H1 (cell line): ENCODE data around the gene SPPL2A. TPM values are rescaled to one million over a fixed set of nuclear protein-coding genes. Genes with fewer than 3 reads are reported as not detected.

Source experiments
- ATF2 ChIP-seq: IDR thresholded peaks from 2 replicates; pipeline ENCODE4 v1.6.1; 2012; ENCODE audit warnings: low read length, inconsistent platforms
- ATF3 ChIP-seq: IDR thresholded peaks from 2 replicates; pipeline ENCODE4 v1.6.1; 2011; ENCODE audit warnings: low read depth, mild to moderate bottlenecking, low read length; ENCODE audit not compliant: insufficient read depth
- CHD1 ChIP-seq: IDR thresholded peaks from 2 replicates; pipeline ENCODE4 v1.6.1; 2012; ENCODE audit warnings: low read depth, low read length, improper control_type of control experiment
- CHD2 ChIP-seq: IDR thresholded peaks from 2 replicates; pipeline ENCODE4 v1.6.1; 2012; ENCODE audit warnings: low read length, improper control_type of control experiment
- HDAC2 ChIP-seq, 2 experiments: fragments of 300-600 bp in 1 of 2; sonication (generic) in 1 of 2; IDR thresholded peaks; 2 replicates each; pipeline ENCODE4 v1.6.1; 2011 to 2012; ENCODE audit warnings: low read depth in 2 of 2, low read length in 2 of 2, mild to moderate bottlenecking in 2 of 2, moderate library complexity in 2 of 2, borderline replicate concordance in 1 of 2, inconsistent platforms in 1 of 2
- JUND ChIP-seq: IDR thresholded peaks from 2 replicates; pipeline ENCODE4 v1.6.1; 2011; ENCODE audit warnings: mild to moderate bottlenecking, improper control_type of control experiment, low read length
- KDM1A ChIP-seq: fragments of 200-600, 300-600 bp; sonication (generic); IDR thresholded peaks from 2 replicates; pipeline ENCODE4 v1.7.1; 2016; ENCODE audit warnings: mild to moderate bottlenecking, low read length, borderline replicate concordance
- MAFK ChIP-seq: IDR thresholded peaks from 2 replicates; pipeline ENCODE4 v1.6.1; 2012; ENCODE audit warnings: low read depth, mild to moderate bottlenecking, improper control_type of control experiment, low read length
- POLR2AphosphoS5 ChIP-seq: IDR thresholded peaks from 2 replicates; pipeline ENCODE4 v1.6.1; 2011; ENCODE audit warnings: low read depth, low read length
- RFX5 ChIP-seq: IDR thresholded peaks from 2 replicates; pipeline ENCODE4 v1.6.1; 2011; ENCODE audit warnings: low read depth, low read length, improper control_type of control experiment, borderline replicate concordance
- RNF2 ChIP-seq: fragments of 200-900, 300-1000 bp; sonication (generic); IDR thresholded peaks from 2 replicates; pipeline ENCODE4 v1.7.1; 2016; ENCODE audit warnings: borderline replicate concordance, low read depth, mild to moderate bottlenecking, antibody characterized with exemption, low read length; ENCODE audit not compliant: poor library complexity, severe bottlenecking; ENCODE audit errors: missing control alignments
- RXRA ChIP-seq: IDR thresholded peaks from 2 replicates; pipeline ENCODE4 v1.6.1; 2011; ENCODE audit warnings: low read depth, mild to moderate bottlenecking, low read length, moderate library complexity; ENCODE audit not compliant: insufficient read depth
- SIN3A ChIP-seq, 2 experiments: IDR thresholded peaks in 1 of 2; conservative IDR thresholded peaks in 1 of 2; 2 replicates each; pipeline ENCODE4 v1.6.1; 2011 to 2012; ENCODE audit warnings: low read length in 2 of 2, improper control_type of control experiment in 1 of 2, low read depth in 1 of 2, mild to moderate bottlenecking in 1 of 2
- SIRT6 ChIP-seq: IDR thresholded peaks from one replicate; pipeline ENCODE4 v1.7.1; 2012; ENCODE audit warnings: low read length, inconsistent platforms
- SP4 ChIP-seq: IDR thresholded peaks from 2 replicates; pipeline ENCODE4 v1.6.1; 2012; ENCODE audit warnings: low read length, inconsistent platforms
- TEAD4 ChIP-seq: IDR thresholded peaks from 2 replicates; pipeline ENCODE4 v1.6.1; 2012; ENCODE audit warnings: low read depth, low read length, inconsistent platforms, mixed read lengths
- USF2 ChIP-seq: IDR thresholded peaks from 2 replicates; pipeline ENCODE4 v1.6.1; 2011; ENCODE audit warnings: low read length, improper control_type of control experiment
- ZNF274 ChIP-seq: IDR thresholded peaks from 2 replicates; pipeline ENCODE4 v1.7.0; 2012; ENCODE audit warnings: low read length, borderline replicate concordance; ENCODE audit errors: extremely low read depth
- polyA plus RNA-seq, 7 experiments: library from polyadenylated mRNA; depleted of rRNA in 3 of 7; stranded (reverse) in 5 of 7; unstranded in 2 of 7; fragments of >200 nt in 5 of 7; fragments of 200-250 nt in 2 of 7; gene quantifications; 1 replicate in 5 of 7; 2 replicates in 1 of 7; 4 replicates in 1 of 7; pipeline versions ENCODE4 v1.2.1 to v1.2.3, GENCODE V29; 2011 to 2013; ENCODE audit warnings: missing spikeins in 2 of 7, mixed read lengths in 2 of 7
- total RNA-seq: library from RNA; stranded (reverse); fragmentation: NEBNext Ultra II Directional; extraction: Animal tissue kit (Norgen Biotek cat#: 25700); gene quantifications from 2 replicates; pipeline ENCODE4 v1.2.1, GENCODE V29; 2021
- TF ChIP-seq, protein P1 (sequence below): IDR thresholded peaks from 2 replicates; pipeline ENCODE4 v1.6.1; 2012; ENCODE audit warnings: inconsistent platforms

The SPPL2A gene
- total and polyA plus RNA-seq, 2 of the 8 experiments (the other 6 are each of a cell fraction or from before 2014, with no cell fraction given): 15.6 to 52.9 TPM

- no peak for TF ChIP-seq ATF2
- TF ChIP-seq ZNF274: no peak
- TF ChIP-seq ATF3: peak; percentile 93; the same call in 1 of the 2 replicates
- TF ChIP-seq, protein P1, sequence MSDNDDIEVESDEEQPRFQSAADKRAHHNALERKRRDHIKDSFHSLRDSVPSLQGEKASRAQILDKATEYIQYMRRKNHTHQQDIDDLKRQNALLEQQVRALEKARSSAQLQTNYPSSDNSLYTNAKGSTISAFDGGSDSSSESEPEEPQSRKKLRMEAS: peak; percentile 92
- no peak for TF ChIP-seq TEAD4
- TF ChIP-seq USF2: peak; percentile 91
- no peak; a peak in 1 of 4 replicates for TF ChIP-seq HDAC2 (IDR thresholded peaks at IDR 0.05; ENCODE audit: borderline replicate concordance in 1 of 2, low read depth in 2 of 2, low read length in 2 of 2)
- TF ChIP-seq SIN3A (conservative IDR thresholded peaks at IDR 0.05 in 1 of 2, IDR thresholded peaks at IDR 0.05 in 1 of 2; ENCODE audit: low read depth in 1 of 2, low read length in 2 of 2): peak; percentile 54 to 71; a peak in 1 of 4 replicates
- TF ChIP-seq CHD2: no peak
- TF ChIP-seq RXRA: no peak
- TF ChIP-seq CHD1: no peak
- TF ChIP-seq KDM1A: no peak
- no peak for TF ChIP-seq JUND
- no peak for TF ChIP-seq RNF2
- TF ChIP-seq MAFK: no peak
- no peak for TF ChIP-seq SP4
- no peak for TF ChIP-seq RFX5
- peak; percentile 58; the same call in 1 of the 2 replicates for TF ChIP-seq POLR2AphosphoS5
- TF ChIP-seq SIRT6: no peak
Measured at GRCh38 chr15:50686469-50687301, 78.8 kb downstream of the SPPL2A start, which contains the start of gene TRPM7 (continued).
